ENCODE measurements around the gene BANP.
"Not testable (repeated sequence)": the region's sequence is repeated elsewhere in the genome, so short reads cannot be mapped to it uniquely, and the experiment has no call there.

The BANP gene

DNA sequence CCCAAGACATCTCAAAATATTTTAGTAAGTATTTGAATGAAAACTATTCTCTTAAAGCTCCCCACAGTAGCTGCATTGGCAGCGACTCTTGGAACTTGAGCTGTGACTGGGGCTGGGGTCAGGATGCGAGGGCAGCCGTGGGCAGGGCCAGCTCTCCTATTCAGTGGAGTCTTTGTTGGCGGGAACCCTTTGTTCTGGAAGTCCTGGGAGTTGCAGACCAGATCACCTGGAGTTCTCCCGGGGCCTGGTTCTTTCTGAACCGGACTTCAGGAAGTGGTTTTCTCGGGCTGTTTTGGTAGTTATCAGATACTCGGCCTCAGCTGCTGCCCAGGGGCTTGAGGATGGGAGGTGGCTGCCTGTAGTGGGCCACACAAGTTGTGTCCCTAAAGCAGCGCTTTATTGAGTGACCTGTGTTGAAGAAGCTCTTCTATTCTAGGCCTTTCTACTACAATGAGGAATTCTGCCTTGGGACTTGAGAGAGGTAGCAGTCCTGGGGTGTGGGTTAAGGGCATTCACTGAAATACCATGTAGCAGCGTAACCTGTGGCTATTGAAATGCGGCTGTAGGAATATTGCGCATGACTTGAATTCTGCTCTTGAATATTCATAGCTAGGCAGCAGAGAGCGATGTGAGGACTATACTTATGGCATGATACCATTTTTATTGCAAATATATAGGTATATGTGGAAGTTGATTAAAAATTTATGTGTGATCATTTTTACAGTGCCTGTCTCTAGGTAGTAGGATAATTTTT, 77.1 kb downstream of the BANP start:
- not testable (repeated sequence) for DNase-seq (ENCODE audit: low read depth, low spot score)

DNA sequence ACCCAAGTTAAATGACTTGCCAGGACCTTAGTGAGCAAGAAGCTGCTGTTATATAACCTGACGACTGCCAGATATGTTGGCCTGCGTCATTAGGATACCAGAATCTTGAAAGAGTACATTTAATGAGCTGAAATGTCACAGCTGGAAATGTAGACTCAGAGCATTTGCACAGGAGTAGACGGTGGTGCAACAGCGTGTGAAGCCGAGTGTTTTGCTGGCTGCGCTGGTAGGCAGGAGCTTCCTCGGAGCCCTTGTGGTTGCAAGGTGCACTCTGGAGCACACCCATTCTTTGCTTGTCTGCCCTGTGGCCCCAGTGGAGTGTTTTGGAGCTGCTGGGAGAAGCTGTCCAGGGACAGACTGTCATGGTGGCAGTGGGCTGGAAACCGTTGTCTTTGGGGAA, 79.3 kb downstream of the BANP start:
- no peak for DNase-seq (ENCODE audit: low read depth, low spot score)

DNA sequence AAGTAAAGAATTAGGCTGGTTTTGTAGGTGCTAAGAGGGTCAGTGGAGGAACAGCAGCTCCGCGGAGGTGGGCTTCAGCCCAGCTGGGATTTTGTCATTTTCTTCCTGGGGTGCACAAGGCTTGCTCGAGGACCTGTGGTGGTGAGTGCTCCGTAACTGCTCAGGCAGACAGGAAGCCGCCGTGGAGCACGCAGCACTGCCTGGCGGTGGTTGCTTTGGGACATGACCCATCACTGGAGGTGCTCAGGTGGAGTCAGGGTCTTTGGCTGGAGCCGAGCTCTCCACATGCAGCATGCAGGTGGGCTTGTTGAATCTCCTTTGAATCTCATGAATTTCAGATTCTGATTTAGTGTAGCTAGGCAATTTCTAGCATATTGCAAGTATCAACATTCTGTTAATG, 79.7 kb downstream of the BANP start:
- DNase-seq (ENCODE audit: low read depth, low spot score) = not testable (repeated sequence)

DNA sequence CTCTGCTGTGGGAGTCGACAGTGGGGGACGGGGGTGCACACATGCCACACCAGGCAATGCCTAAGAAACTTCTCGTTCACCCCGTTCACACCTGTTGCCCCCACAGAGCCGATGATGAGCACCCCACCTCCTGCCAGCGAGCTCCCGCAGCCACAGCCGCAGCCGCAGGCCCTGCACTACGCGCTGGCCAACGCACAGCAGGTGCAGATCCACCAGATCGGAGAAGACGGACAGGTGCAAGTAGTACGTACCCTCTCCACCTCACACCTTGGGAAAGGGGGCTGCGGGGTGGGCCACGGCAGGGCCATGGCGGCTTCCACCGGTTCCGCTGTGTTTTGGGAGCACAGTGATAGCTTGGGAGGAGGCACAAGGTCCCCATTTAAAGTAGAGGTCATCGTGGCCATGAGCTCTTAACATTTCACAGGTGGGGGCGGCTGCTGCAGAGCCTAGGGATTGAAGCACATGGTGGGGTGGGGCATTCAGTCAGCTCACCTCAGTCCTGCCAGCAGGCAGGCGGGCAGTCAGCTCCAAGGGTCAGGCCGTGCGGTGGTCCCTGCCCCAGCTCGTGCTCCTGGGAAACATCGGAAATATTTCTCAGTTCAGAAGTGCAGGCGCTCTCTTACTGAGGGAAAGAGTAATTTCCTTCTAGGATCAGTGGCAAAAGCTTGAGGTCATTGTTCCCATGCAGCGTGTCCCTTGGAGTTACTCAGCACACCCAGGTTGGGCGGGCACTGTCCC, 81.9 kb downstream of the BANP start:
- DNase-seq (ENCODE audit: low read depth, low spot score) = not testable (repeated sequence)

DNA sequence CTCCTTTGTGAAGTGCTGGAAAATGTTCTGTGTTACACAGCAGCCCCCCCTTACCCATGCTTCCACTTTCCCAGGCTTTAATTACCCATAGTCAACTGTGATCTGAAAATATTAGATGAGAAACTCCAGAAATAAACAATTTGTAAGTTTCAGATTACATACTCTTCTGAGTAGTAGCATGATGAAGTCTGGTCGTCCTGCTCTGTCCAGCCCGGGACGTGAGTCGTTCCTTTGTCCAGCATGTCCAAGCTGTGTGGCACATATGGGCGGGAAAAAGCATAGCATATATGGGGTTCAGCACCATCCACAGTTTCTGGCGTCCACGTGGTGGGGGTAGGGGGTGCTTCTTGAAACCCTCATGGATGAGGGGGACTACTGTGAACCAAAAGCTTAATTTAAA, 83.5 kb downstream of the BANP start:
- no peak for DNase-seq (ENCODE audit: low read depth, low spot score)

DNA sequence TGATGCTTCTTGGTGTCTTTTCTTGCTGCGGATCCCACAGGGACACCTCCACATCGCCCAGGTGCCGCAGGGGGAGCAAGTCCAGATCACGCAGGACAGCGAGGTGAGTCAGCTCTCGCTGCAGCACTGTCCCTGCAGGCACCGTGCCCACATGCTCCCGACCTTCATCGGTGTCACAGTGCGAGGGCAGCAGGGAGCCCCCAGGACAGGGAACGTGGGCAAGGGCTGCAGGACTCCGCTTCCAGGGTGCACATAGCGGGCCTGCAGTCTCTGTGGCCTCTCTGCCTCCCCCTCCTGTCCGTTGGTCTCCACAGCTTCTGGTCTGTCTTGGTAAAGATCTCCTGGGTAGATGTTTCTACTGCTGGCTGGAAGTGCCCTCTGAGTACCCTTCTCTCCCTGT, 84.1 kb downstream of the BANP start:
- no peak for DNase-seq (ENCODE audit: low read depth, low spot score)

DNA sequence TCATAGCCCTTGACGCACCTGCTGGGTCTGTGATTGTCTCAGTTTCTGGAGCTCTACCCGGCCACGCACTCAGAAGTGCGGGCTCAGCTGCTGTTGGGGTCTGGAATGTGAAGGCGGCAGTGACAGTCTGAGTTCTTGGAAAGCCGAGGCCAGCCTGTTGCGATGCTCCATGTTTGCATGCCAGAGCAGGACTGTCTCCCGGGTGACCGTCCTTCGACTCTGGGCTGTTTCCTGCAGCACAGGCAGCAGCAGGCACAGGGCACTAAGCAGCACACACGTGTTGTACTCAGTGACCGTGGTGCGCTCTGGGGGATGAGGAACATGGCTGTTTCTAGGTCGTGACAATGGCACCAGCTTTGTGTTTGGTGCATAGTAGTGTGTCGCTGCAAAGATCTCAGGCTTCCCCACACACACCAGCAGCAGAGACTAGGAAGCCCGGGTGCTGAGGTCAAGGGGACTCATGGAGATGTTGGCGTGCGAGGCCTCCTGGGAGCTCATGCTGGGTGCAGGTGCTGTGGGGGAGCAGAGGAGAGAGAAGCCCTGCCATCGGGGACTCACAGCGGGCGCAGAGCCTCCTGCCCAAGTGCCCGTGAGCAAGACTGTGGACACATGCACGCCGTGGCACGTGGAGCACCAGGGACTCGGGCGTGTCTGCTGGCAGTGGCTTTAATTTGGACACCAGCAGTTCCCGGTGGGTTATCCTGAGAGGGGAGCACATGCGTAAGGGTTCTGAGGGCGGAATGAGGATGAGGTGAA, 84.8 kb downstream of the BANP start:
- not testable (repeated sequence) for DNase-seq (ENCODE audit: low read depth, low spot score)

DNA sequence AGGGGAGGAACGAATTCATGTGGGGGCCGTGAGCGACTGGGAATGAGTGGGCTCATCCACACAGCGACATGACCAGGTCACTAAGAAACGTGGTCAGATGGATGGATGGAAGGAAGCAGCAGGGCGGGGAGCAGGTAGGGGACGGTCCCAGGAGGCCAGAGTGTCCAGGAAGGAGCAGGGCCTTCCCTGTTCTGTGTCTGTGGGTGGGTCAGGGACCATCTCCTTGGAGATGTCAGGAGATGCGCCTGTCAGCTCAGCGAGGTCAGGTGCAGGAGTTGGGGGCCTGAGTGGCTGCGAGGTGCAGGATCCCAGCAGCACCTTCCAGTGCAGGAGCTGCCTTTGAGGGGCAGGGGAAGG, 85.4 kb downstream of the BANP start:
- DNase-seq (ENCODE audit: low read depth, low spot score) = not testable (repeated sequence)

DNA sequence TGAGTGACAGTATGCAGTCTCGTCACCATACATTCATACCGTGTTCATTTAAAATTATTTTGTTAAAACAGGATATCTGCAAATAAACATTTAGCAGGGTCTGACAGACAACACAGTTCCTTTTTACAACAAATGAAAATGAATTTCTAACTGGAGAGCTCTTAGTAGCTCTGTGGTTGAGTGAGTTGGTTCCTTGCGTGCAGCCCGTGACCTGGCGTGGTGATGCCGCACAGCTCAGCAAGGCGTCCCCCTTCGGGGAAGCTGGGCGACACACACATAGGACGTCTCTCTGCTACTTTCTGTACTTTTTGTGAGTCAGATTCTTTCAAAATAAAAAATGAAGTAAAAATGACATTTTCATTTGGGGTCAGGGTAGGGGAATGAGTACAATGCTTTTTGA, 86.1 kb downstream of the BANP start:
- not testable (repeated sequence) for DNase-seq (ENCODE audit: low read depth, low spot score)

DNA sequence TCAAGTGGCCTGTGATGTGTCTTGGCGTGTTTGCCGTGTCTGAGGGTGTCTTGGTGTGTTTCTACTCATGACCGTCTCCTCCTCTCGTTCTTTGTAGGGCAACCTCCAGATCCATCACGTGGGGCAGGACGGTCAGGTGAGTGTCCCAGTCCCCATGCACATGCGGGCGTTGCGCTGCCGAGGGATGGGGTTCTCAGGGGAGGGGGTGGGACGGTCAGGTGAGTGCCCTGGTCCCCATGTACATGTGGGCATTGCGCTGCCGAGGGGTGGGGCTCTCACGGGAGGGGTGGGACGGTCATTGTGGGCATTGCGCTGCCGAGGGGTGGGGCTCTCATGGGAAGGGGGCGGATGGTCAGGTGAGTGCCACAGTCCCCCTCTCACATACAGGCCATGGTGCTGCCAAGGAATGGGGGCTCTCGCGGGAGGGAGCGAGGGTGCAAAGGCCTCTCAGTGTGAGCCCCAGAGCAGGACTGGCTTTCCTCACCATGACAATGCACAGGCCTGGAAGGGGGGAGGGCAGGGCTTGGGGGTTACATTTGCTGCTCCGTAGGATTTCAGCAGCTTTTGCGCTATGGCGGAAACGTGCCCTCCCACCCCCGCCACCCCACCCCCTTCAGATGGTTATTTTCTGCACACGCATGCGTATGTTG, 86.8 kb downstream of the BANP start:
- not testable (repeated sequence) for DNase-seq (ENCODE audit: low read depth, low spot score)

DNA sequence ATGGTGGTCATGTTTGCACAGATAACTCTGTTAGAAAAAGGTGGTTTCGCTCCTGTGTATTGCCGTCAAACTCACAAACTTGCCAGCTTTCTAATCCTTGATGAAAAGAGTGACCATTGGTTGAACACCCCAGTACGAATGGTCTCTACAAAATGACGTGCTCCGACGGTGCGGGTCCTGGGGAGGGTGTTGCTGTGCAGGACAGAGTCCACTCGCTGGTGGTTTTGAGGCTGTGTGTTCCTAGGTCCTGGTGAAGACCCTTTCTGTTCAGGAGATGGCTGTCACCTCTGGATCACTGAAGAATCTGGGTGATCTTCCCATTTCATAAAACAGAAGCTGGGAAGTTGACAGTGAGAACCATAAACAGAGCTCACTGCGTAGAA, 87.3 kb downstream of the BANP start:
- DNase-seq (ENCODE audit: low read depth, low spot score) = not testable (repeated sequence)

DNA sequence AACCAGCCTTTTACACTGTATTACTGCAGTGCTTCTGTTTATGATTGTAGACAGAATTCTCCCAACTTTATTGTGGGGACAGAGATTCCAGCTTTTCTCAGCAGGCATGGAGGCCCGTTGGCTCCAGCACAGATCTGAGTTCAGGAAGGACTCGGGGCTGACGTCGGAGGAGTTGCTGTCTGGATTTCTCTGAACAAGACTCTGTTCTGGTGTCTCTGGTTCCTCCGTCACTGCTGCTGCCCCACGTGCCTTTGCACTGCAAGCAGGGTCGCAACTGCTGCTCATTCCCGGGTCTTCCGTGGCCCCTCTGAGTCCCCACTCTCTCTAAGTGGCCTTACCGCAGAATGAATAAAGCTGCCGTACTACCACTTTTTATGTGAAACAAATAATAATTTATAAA, 88.4 kb downstream of the BANP start:
- DNase-seq (ENCODE audit: low read depth, low spot score) = no peak

DNA sequence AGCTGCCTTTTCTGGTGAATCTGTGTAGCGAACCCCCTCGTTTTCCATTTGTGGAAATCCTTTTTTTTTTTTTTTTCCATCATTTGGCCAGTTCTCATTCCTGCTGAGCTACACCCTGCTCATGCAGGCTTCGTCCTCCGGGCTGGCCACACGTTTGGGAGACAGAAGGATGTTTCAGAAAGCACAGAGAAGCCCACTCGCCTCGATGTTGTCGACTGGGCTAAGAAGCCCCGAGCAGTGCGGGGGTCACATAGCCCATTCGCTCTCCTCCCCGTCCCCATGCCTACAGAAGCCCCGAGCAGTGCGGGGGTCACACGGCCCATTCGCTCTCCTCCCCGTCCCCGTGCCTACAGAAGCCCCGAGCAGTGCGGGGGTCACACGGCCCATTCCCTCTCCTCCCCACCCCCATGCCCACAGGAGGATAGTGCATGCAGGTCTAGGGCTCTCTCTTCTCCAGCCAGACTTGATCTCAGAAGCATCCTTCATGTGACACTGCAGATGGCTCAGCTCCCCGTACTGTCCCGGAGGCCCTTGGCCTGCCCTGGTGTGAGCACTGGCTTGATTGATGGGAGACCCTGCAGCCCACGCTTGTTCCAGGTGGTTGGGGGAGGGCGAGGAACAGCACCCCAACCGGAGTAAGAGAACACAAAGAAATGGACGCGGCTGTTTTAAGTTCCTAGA, 89.1 kb downstream of the BANP start:
- DNase-seq (ENCODE audit: low read depth, low spot score) = not testable (repeated sequence)

DNA sequence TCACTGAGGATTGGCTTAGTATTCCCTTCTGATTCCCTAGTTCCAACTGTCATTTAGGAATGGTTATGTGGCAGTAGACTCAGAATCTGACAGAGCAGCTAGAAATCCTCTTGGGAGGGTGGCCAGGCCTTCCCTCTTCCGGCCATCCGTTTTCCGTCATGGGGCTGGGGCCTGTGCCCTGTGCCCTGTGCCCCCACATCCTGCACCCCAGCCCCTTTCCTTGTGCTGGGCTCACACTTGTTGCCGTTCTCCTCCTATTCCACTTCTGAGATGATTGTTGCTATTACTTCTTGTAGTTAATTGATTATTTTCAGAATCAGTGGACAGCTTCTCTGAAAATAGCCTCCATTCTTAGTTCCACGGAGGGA, 89.6 kb downstream of the BANP start:
- not testable (repeated sequence) for DNase-seq (ENCODE audit: low read depth, low spot score)

DNA sequence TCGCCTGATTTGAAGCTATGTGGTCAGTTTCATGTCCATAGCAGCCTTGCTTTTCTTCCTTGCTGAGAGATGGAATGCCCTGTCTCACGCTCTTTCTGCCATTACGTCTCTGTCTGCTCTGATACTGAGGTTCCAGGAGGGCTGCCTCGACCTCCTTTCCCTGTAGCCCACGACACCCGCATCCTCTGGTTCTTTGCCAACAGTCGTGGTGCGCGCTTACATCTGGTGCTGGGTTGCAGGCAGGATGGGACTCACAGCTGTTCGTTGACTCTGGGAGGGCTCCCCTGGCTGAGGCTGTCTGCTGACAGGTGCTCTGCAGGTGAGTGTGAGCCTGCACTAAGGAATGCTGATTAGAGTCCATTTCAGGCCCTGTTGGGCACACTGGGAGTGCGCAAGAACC, 90.3 kb downstream of the BANP start:
- not testable (repeated sequence) for DNase-seq (ENCODE audit: low read depth, low spot score)

DNA sequence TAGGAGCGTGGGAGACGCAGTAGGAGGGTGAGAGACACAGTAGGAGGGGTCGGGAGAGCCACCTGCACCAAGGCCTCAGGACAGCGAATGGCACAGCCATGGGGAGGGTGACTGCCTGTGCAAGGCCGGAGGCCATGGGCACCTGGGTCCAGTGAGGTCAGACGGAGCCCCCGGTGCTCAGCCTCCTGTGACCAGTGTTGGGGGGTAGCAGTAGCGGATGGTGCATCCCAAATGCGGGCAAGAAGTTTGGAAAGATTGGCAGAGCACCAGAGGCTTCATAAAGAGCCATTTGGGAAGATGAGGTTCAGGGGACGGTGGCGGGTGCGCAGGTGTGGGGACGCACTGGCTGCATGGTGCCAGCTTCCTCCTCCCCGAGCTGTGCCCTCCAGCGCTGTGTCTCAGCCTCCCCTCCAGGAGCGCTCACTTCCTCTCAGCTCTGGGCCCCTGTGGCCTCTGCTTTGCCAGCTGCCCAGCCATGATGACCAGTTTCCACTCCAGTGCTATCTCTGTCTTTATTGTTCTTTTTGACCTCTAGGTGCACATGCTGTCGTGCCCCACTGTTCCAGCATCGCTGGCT, 90.8 kb downstream of the BANP start:
- DNase-seq (ENCODE audit: low read depth, low spot score) = not testable (repeated sequence)

DNA sequence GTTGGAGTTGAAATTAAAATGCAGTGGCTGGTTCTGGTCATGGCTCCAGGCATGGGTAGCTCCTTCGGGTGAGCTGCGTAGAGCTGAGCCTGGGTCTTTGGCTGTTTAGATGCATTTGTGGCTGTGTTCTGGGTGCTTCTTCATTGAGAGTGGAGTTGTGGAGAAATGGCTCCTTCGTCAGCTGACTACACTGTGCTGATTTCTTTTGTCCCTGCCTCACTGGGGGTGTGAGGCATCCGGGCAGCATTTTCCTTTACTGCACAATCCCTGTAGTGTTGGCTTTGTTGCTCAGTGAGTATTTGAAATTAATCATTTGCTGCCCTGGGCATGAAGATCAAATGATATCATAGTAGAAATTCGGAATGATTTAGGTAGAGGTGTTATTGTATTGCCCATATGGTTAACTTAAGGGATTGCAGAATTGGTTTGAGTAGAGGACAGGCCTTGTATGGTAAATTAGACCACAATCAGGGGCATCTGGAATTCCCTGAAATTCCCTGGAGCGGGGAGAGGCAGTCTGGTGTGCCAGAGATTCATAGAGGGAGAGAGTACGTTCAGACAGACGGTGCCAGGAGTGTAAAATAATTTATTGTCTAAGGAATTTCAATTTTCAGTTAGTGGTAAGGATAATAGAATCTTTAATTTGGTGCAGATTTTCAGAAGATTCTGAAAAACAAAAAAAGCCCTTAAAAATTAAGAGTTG, 92.1 kb downstream of the BANP start:
- DNase-seq (ENCODE audit: low read depth, low spot score) = not testable (repeated sequence)

DNA sequence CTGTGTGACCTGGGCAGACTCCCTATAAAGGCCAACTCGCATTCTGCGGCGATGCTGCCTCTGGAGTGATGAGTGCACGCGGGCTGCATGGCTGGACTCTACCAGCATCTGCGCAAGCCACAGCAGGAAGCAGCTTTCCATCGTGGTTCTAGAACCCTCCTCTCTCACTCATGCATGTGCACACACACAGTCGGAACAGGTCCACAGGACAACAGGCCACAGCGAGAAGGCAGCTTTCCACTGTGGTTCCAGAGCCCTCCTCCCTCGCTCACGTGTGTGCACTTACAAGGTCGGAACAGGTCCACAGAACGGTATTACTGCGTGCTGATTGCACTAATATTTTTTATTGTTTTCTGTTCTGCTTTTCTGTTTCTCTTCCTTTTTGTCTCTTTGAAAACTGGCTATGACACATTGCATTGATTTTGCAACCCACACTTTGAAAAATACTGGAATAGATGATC, 92.9 kb downstream of the BANP start:
- not testable (repeated sequence) for DNase-seq (ENCODE audit: low read depth, low spot score)

DNA sequence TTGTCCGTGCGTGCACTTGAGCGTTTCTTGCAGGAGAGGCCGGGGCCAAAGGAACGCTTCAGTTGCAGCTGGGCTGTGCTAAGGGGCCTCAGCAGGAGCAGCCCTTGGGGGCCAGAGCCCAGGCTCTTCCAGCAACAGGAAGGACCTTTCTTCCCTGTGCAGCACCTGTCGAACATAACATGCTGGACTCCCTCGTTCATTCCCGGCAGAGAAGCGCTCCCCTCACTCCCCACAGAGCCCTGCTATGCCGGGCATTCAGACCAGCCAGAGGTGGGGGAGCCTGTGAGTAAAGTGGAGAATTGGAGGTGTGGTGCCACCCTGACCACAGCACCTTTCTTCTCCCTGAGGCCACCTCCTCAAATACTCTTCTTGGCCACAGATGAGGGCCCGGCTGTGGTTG, 94.1 kb downstream of the BANP start:
- not testable (repeated sequence) for DNase-seq (ENCODE audit: low read depth, low spot score)

DNA sequence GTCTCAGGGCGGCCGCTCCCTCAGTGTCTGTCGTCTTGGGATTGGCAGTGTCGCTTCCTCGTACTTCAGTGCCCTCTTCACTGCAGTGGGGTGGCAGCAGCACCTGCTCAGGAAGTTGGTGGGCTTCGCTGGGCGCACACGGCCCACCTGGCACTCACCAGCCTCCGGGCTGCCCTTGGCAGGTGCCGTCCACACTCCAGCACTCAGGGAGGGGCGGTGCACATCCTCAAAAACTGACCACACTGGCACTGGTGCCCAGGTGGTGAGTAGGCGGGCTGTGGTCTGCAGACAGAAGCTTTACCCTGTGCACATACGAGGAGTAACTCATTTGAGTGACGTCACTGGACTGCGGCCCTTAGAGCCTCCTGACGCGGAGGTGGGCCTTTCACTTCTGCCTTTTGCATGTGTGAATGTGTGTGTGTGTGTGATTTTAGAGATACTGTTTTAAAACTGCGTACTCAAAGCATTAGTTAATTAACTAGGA, 94.6 kb downstream of the BANP start:
- no peak for DNase-seq (ENCODE audit: low read depth, low spot score)

Data from brain pericyte (primary cell).